GM18951 (cell line): ENCODE measurements around the gene ENTPD6.

Source experiments
- POLR2A ChIP-seq: IDR thresholded peaks from 4 replicates; pipeline ENCODE4 v1.6.1; 2011; ENCODE audit warnings: mild to moderate bottlenecking; ENCODE audit not compliant: insufficient read length, insufficient read depth; ENCODE audit errors: extremely low read depth
- in situ Hi-C: fragments of 300-500 bp; cut with MboI; formaldehyde crosslinking; loops from one replicate; pipeline ENCODE4 v1.12.0; 2022; ENCODE audit warnings: low sequenced_read_pairs, mixed read lengths, inconsistent platforms; ENCODE audit not compliant: unreplicated experiment

The ENTPD6 gene

GRCh38 chr20:25195962-25196785, 662 bp downstream of the ENTPD6 start:
- no peak for TF ChIP-seq POLR2A
- in situ Hi-C loops: loop anchor here (25.0 kb wide), 1 partner anchor 209 kb away; the partner anchor contains the start of gene APMAP

- in situ Hi-C loops: loop anchor here (25.0 kb wide), 1 partner anchor 209 kb away; the partner anchor contains the start of gene APMAP
- TF ChIP-seq POLR2A: no peak
Measured at GRCh38 chr20:25196786-25197120, 1.2 kb downstream of the ENTPD6 start.

- in situ Hi-C loops: loop anchor here (25.0 kb wide), 1 partner anchor 210 kb away; the partner anchor contains the start of gene APMAP
- TF ChIP-seq POLR2A: no peak
Measured at GRCh38 chr20:25197183-25197869, 1.8 kb downstream of the ENTPD6 start.

- TF ChIP-seq POLR2A: no peak
- in situ Hi-C loops: loop anchor here (25.0 kb wide), 1 partner anchor 211 kb away; the partner anchor contains the start of gene APMAP
Measured at GRCh38 chr20:25197870-25198190, 2.3 kb downstream of the ENTPD6 start.

GRCh38 chr20:25198663-25199383, 3.3 kb downstream of the ENTPD6 start:
- no peak for TF ChIP-seq POLR2A
- in situ Hi-C loops: loop anchor here (25.0 kb wide), 1 partner anchor 212 kb away; the partner anchor contains the start of gene APMAP

- in situ Hi-C loops: loop anchor here (25.0 kb wide), 1 partner anchor 212 kb away; the partner anchor contains the start of gene APMAP
- no peak for TF ChIP-seq POLR2A
Measured at GRCh38 chr20:25199473-25200260, 4.2 kb downstream of the ENTPD6 start.

GRCh38 chr20:25203089-25203488, 7.6 kb downstream of the ENTPD6 start:
- TF ChIP-seq POLR2A: no peak
- in situ Hi-C loops: no loop called here

- in situ Hi-C loops: no loop called here
- no peak for TF ChIP-seq POLR2A
Measured at GRCh38 chr20:25203871-25204320, 8.4 kb downstream of the ENTPD6 start.

GRCh38 chr20:25204550-25205276, 9.2 kb downstream of the ENTPD6 start:
- in situ Hi-C loops: no loop called here
- TF ChIP-seq POLR2A: no peak

- in situ Hi-C loops: no loop called here
Measured at GRCh38 chr20:25205277-25206062, 10.0 kb downstream of the ENTPD6 start.

GRCh38 chr20:25206063-25206403, 10.5 kb downstream of the ENTPD6 start:
- TF ChIP-seq POLR2A: no peak
- in situ Hi-C loops: no loop called here

More at GRCh38 chr20:25205277-25206062, 10.0 kb downstream of the ENTPD6 start:
- TF ChIP-seq POLR2A: no peak

GRCh38 chr20:25206548-25206947, 11.0 kb downstream of the ENTPD6 start:
- in situ Hi-C loops: no loop called here
- no peak for TF ChIP-seq POLR2A
